ENCODE data around the gene ATAD2B. TPM values are rescaled to one million over a fixed set of nuclear protein-coding genes. Genes with fewer than 3 reads are reported as not detected.

The ATAD2B gene
- total RNA-seq, 2 donors from 2014 or later: 23.3 to 33.0 TPM

DNA sequence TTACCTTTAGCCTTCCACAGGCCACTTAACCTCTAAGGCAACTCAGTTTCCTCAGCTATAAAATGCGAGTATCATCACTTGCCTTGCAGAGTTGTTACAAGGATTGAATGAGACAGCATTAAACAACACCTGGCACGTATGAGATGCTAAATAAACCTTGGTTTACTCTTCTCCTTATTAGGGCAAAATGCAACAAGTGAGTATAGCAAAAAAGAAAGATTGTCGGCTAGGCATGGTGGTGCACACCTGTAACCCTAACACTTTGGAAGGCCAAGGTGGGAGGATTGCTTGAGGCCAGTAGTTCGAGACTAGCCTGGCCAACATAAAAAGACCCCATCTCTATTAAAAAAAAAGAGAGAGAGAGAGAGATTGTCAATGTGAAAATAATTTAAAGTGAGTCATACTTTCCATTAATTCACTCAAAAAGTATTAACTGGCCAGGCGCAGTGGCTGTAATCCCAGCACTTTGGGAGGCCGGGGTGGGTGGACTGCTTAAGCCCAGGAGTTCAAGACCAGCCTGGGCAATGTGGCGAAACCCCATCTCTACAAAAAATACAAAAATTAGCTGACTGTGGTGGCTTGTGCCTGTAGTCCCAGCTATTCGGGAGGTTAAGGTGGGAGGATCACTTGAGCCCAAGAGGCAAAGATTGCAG lies 8.0 kb downstream of the ATAD2B start:
- DNase-seq (no peak), ATAC-seq (no peak)
- intact Hi-C loops (cut with DNase I, micrococcal nuclease): no loop called here

DNA sequence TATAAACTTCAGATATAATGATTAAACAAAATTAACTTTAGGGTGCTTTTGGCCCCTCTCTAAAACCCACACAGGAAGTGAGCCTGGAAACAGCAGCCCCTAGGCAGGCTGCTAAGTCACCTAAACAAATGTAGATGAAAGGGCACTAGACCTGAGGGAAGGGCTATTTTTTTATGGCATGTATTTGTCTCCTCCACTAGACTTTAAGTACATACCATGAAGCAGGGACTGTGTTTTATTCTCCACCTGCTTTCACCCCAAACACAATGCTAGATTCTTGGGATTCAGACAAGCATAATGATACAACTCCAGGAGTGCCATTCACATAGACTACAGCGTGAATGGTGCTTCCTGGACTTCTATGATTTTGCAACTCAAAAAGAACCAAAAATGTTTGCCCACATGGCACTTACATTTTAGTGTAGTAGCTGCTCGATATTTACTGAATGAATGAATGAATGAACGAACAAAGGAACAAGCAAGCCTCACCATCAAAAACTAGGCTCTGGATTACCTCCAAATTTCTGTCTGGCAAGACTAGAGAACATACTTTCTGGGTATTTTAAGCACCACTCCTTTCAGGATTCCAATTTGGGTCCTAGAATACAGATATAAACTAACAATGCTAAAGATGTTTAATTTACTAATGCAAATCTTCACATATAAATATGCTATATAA lies 10.1 kb downstream of the ATAD2B start:
- DNase-seq: no peak
- intact Hi-C loops (cut with DNase I, micrococcal nuclease): no loop called here
- ATAC-seq: peak; percentile 48

DNA sequence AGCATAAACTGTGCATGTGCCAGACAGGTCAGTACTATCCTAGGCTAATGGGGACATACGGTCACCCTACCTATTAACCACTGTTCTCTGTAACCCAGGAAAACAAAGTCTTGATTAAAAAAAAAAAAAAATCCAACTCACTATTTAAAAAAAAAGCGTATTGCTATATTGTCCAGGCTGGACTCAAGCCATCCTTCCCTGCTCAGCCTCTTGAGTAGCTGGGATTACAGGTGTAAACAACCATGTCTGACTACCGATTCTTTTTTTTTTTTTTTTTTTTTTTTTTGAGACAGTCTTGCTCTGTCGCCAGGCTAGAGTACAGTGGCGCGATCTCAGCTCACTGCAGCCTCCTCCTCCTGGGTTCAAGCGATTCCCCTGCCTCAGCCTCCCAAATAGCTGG lies 11.6 kb downstream of the ATAD2B start:
- intact Hi-C loops (cut with DNase I, micrococcal nuclease): no loop called here
- ATAC-seq (no peak), DNase-seq (no peak)

GRCh38 chr2:23912054-23912453 lies 14.9 kb downstream of the ATAD2B start:
- DNase-seq (no peak), ATAC-seq (peak; percentile 75)
- intact Hi-C loops (cut with DNase I, micrococcal nuclease): no loop called here

DNA sequence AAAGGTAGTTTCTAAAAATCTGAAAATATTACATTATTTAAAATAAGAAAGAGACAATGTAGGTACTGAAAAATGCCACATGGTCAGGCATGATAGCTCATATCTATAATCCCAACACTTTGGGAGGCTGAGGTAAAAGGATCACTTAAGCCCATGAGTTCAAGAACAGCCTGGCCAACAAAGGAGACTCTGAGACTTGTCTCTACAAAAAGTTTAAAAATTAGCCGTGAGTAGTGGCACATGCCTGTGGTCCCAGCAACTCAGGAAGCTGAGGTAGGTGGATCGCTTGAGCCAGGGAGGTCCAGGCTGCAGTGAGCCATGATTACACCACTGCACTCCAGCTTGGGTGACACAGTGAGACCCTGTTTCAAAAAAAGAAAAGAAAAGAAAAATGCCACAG lies 21.8 kb downstream of the ATAD2B start:
- DNase-seq: no peak
- intact Hi-C loops (cut with DNase I, micrococcal nuclease): no loop called here
- no peak for ATAC-seq

DNA sequence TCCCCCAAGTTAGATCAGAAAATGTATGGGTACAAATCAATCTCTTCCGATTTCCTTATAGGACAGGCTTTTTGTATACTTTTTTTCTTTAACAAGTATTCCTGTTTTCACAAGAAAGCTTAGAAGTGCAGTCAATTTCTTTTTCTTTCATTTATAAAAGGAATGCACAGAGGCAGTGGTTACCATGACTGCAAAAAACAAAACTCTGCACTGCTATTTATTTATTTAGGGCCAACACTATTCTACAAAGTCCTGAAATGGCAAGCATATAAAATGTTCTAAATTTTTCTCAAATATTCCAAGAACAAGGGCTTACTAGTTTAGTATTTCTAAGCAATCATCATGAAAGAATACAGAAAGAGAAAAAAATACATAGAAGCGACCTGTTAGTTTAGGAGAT lies 22.2 kb downstream of the ATAD2B start:
- DNase-seq: no peak
- ATAC-seq: no peak
- intact Hi-C loops (cut with DNase I, micrococcal nuclease): no loop called here

- intact Hi-C loops (cut with DNase I, micrococcal nuclease): no loop called here
These were observed 22.7 kb downstream of the ATAD2B start for GRCh38 chr2:23904215-23904614.

GRCh38 chr2:23903034-23903433 lies 23.9 kb downstream of the ATAD2B start:
- intact Hi-C loops (cut with DNase I, micrococcal nuclease): no loop called here
- DNase-seq: no peak
- ATAC-seq: no peak

More at GRCh38 chr2:23904215-23904614, 22.7 kb downstream of the ATAD2B start:
- DNase-seq (no peak), ATAC-seq (no peak)

- no peak for DNase-seq
- intact Hi-C loops (cut with DNase I, micrococcal nuclease): no loop called here
These were observed 24.7 kb downstream of the ATAD2B start for GRCh38 chr2:23901966-23902846.

DNA sequence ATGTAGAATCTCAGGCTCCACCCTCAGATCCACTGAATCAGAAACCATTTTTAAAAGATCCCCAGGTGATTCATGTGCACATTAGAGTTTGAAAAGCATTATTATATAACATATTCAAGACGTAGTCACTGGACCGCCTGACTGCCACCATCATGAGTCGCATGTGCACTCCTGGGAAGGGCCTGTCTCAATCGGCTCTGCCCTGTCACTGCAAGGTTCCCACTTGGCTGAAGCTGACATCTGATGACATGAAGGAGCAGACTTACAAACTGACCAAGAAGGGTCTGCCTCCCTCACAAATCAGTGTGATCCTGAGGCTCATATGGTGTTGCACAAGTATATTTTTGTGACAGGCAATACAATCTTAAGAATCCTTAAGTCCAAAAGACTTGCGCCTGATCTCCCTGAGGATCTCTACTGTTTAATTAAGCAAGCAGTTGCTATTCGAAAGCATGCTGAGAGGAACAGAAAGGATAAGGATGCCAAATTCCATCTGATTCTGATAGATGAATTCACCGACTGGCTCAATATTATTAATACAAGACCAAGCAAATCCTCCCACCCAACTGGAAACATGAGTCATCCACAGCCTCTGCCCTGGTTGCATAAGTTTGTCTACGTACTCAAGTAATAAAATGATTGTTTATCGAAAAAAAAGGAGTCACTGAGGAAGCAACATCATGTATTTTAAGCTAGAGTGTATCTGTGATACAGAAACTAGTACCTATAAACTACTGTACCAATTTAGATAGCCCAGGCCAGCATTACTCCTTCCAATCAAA lies 26.2 kb downstream of the ATAD2B start:
- ATAC-seq: peak; percentile 66
- DNase-seq: no peak
- intact Hi-C loops (cut with DNase I, micrococcal nuclease): no loop called here

More at GRCh38 chr2:23901966-23902846, 24.7 kb downstream of the ATAD2B start:
- no peak for ATAC-seq

GRCh38 chr2:23900133-23900532 lies 26.8 kb downstream of the ATAD2B start:
- intact Hi-C loops (cut with DNase I, micrococcal nuclease): no loop called here
- ATAC-seq: peak; percentile 86
- DNase-seq: peak in 1 of 2 donors; percentile 46

DNA sequence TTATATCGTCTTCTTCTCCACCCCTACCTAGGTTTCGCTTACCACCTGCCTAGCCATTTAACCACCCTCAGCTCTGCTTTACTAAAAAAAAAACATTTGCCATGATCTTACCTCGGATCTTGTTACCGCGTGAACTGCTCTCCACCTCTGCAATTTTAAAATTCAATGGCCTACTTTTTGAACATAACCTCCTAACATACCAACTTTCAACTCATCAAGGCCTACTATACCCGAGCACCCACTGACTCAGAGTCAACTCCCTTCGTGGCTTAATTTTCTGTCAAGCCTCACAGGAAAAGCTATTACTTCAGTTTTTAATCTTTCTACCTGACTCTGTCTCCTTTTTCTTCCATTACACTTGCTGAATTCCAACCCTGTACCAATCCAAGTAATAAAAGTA lies 55.7 kb downstream of the ATAD2B start:
- intact Hi-C loops (cut with DNase I, micrococcal nuclease): no loop called here
- DNase-seq (no peak), ATAC-seq (no peak)

- ATAC-seq (no peak), DNase-seq (no peak)
- intact Hi-C loops (cut with DNase I, micrococcal nuclease): no loop called here
These were observed 59.5 kb downstream of the ATAD2B start for GRCh38 chr2:23867449-23867848.

- ATAC-seq (no peak), DNase-seq (no peak)
- intact Hi-C loops (cut with DNase I, micrococcal nuclease): no loop called here
These were observed 64.1 kb downstream of the ATAD2B start for GRCh38 chr2:23862716-23863426.

DNA sequence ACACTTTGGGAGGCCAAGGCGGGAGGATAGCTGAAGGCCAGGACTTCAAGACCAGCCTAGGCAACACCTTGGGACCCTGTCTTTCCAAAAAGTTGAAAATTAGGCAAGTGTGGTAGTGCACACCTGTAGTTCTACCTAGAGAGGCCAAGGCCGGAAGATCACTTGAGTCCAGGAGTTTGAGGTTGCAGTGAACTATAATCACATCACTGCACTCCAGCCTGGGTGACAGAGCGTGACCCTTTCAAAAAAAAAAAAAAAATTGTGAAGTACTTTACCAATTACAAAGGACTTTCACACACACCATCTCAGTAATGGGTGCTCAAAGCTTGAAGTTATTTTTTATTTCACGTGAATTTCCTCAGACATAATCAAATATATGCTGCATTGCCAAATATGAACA lies 65.0 kb downstream of the ATAD2B start:
- no peak for ATAC-seq

DNA sequence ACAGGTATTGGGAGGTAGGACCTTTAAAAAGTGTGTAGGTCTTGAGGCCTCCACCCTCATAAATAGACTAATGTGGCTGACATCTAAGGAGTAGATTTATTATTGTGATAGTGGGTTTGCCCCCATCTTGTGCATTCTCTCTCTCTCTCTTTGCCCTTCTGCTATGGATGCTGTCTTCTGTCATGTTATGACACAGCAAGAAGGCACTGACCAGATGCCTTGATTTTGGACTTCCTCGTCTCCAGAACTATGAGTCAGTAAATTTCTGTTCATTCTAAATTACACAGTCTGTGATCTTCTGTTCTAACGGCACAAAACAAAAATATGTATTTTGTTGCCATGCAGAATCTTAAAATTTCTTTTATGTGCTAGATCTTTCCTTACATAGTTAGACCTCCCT lies 66.9 kb downstream of the ATAD2B start:
- intact Hi-C loops (cut with DNase I, micrococcal nuclease): no loop called here
- DNase-seq (no peak), ATAC-seq (no peak)

More for the DNA sequence above, 65.0 kb downstream of the ATAD2B start:
- intact Hi-C loops (cut with DNase I, micrococcal nuclease): no loop called here
- no peak for DNase-seq

DNA sequence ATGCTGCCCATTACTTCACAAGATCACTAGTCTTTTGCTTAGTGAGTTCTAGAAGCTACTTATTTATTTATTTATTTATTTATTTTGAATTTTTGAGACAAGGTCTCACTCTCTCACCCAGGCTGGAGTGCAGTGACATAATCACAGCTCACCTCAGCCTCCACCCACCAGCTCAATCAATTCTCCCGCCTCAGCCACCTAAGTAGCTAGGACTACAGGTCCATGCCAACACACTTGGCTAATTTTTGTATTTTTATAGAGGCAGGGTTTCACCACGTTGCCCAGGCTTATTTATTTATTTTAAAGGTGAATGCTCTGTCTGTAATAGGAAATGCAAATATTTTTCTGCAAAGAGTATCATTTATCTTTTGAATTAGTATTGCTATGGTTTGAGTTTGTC lies 67.7 kb downstream of the ATAD2B start:
- DNase-seq: no peak
- no peak for ATAC-seq
- intact Hi-C loops (cut with DNase I, micrococcal nuclease): no loop called here

DNA sequence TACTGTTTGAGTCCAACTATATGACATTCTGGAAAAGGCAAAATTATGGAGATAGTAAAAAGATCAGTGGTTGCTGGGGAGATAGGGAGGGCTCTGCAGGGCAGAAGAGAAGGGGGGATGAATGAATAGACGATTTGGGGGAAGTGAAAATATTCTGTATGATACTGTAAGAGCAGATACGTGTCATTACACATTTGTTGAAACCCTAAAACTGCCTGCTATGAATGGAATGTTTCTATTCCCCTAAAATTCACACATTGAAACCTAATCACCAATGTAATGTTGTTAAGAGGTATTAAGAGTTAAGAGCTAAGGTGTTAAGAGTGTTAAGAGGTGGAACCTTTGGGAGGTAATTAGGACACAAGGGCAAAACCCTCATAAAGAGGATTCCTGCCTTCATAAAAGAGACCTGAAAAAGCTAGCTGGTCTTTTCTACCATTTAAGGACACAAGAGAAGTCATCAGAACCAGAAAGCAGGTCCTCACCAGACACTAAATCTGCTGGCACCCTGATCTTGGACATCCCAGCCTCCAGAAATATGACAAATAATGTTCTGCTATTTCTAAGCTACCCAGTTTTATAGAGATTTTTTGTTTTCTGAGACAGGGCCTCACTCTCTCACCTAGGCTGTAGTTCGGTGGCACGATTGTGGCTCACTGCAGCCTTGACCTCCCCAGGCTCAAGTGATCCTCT lies 76.2 kb downstream of the ATAD2B start:
- no peak for ATAC-seq
- intact Hi-C loops (cut with DNase I, micrococcal nuclease): no loop called here
- no peak for DNase-seq

Measured in left colon (tissue), 2 donors.